ENCODE measurements around the gene LRRC75B.

LRRC75B gene

GRCh38 chr22:24590596-24591173 is 2.2 kb downstream of the LRRC75B start:
- FAIRE-seq, result no peak
- no peak for TF ChIP-seq CTCF (IDR thresholded peaks at IDR 0.05; ENCODE audit: insufficient read depth, missing control alignments)
- DNase-seq (ENCODE audit: insufficient read length, low spot score), result no peak

- FAIRE-seq (no peak), DNase-seq (ENCODE audit: insufficient read length, low spot score) (no peak)
- no peak for TF ChIP-seq CTCF (IDR thresholded peaks at IDR 0.05; ENCODE audit: insufficient read depth, missing control alignments)
These were observed 3.3 kb downstream of the LRRC75B start for GRCh38 chr22:24589518-24590030.

DNA sequence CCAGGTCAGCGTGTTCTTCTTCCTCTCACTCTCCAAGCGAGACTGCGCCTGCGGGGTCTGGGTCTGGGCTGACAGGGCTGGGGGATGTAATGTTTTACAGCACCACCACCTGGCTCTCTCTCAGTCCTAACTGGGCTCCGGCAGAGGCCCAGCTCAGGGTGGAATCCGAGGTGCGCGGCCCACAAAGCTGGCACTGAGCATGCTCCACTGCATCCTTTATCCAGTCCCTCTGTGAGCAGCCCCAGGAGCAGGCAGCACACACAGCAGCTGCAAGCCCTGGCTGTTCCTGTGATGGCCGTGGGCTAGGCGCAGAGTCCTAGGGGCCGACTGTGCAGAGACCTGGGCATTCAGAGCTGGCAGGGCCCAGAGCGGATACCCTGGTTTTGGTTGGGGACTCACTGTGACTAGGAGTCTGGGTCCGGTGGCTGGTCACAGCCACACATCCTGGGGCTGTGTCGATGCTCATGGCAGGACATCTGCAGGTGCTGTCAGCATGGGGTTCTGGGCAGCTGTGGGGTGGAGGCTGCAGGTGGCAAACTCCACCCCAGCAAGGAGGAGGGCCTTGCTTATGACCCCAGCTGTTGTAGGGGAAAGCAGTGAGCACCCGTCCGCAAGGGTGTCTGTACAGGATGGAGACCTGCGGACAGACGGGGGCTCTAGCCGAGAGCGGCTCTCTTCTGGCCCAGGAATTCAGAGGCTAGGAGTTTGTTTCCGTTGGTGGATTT is 4.0 kb downstream of the LRRC75B start:
- TF ChIP-seq CTCF (IDR thresholded peaks at IDR 0.05; ENCODE audit: insufficient read depth, missing control alignments), result no peak
- DNase-seq (ENCODE audit: insufficient read length, low spot score) (no peak), FAIRE-seq (no peak)

- DNase-seq (ENCODE audit: insufficient read length, low spot score) (no peak), FAIRE-seq (no peak)
- no peak for TF ChIP-seq CTCF (IDR thresholded peaks at IDR 0.05; ENCODE audit: insufficient read depth, missing control alignments)
These were observed 4.5 kb downstream of the LRRC75B start for GRCh38 chr22:24588381-24588756.

DNA sequence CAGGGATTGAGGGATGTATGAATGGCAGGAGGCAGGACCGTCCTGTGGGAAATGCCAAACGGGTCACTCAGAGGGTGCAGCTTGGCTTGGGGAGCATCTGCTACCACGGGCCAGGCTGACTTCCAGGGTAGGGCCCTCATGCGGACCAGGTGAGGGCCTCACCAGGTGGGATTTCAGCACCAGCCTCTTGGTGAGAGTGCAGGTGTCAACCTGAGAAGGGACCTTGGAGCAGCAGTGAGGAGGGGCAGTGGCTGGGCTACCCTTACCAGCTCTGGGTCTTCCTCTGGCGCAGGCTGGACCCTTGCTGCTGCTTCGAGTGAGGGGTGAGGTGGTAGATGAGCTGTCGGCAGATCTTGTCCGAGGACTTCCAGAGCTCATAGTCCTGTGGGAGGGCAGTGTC is 4.9 kb downstream of the LRRC75B start:
- FAIRE-seq, result no peak

GRCh38 chr22:24587251-24587650 is 5.6 kb downstream of the LRRC75B start:
- TF ChIP-seq CTCF (IDR thresholded peaks at IDR 0.05; ENCODE audit: insufficient read depth, missing control alignments), result no peak
- DNase-seq (ENCODE audit: insufficient read length, low spot score) (no peak), FAIRE-seq (no peak)

More for the DNA sequence above, 4.9 kb downstream of the LRRC75B start:
- TF ChIP-seq CTCF (IDR thresholded peaks at IDR 0.05; ENCODE audit: insufficient read depth, missing control alignments), result no peak
- DNase-seq (ENCODE audit: insufficient read length, low spot score), result no peak

GRCh38 chr22:24585927-24586546 is 6.8 kb downstream of the LRRC75B start:
- no peak for TF ChIP-seq CTCF (IDR thresholded peaks at IDR 0.05; ENCODE audit: insufficient read depth, missing control alignments)
- FAIRE-seq (no peak), DNase-seq (ENCODE audit: insufficient read length, low spot score) (no peak)

Data from D721Med (cell line).